Activated CD8-positive, alpha-beta memory T cell treated with anti-CD3 and anti-CD28 coated beads, Interleukin-2, amount 50 U/mL, for 1 hour (primary cell): ENCODE results near the gene CDK6.
"Not testable (repeated sequence)": the region's sequence is repeated elsewhere in the genome, so short reads cannot be mapped to it uniquely, and the experiment has no call there.

Experiments used
- DNase-seq: peaks from one replicate; pipeline ENCODE4 v3.0.0-alpha.2; 2020; ENCODE audit errors: extremely low read depth

Gene CDK6

DNA sequence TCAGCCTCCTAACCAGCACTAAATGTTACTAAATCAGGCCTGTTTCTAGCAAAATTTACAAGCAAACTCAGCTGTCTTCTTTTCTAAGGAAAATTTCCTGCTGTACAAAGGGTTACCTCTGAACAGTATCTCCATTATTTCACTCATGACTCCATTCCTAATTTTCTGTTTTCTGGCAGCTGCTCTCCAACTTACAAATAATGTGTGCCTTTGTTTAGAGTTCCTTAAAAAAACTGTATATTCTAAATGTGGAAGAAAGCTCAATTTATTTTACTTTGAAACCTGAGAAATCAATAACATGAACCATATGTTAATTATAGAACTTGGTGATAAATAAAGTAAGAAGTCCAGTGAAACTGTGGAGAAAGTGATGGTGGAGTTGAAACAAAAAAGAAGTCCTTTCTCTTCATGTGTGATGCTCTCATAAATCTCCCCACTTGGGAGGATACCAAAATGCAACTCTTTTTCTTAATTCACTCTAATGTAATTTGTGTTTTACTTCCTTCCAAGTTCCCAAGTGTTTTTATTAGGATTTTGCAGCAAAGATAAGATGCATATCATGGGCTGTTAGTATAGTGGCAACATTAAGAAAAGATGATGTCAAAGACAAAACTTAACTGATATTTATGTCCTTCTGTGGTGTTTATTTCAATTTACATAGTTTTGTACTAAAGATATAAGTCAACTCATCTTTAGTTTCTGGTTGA is 74.8 kb downstream of the CDK6 start:
- no peak for DNase-seq

DNA sequence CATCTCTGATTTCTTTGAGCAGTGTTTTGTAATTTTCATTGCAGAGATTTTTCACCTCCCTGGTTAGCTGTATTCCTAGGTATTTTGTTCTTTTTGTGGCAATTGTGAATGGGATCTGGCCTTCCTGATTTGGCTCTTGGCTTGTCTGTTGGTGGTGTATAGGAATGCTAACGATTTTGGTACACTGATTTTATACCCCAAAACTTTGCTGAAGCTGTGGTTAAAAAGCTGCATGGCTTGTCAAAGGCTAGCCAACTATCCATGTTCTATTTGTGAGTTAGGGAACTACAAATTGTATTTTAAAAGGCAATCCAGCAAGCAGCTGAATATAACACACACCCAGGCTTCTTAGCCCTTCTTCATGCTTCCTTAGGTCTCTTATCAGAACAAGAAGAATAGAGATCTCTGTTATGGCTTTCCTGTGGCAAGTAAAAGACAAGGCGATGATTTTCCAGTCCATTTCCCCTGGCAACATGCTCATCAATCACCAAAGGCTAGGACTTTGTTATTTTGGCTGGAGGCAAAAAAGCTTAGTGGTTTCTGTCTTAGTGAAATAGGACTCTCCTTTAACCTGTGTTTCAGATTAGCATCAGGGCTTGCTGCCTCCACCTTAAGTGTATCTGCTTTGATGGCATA is 77.5 kb downstream of the CDK6 start:
- no peak for DNase-seq

DNA sequence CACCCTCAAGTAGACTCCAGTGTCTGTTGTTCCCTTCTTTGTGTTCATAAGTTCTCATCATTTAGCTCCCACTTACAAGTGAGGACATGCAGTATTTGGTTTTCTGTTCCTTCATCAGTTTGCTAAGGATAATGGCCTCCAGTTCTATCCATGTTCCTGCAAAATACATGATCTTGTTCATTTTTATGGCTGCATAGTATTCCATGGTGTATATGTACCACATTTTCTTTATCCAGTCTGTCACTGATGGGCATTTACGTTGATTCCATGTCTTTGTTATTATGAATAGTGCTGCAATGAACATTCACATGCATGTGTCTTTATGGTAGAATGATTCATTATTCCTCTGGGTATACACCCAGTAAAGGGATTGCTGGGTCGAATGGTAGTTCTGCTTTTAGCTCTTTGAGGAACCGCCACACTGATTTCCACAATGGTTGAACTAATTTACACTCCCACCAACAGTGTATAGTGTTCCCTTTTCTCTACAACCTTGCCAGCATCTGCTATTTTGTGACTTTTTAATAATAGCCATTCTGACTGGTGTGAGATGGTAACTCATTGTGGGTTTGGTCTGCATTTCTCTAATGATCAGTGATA is 79.0 kb downstream of the CDK6 start:
- DNase-seq: not testable (repeated sequence)

DNA sequence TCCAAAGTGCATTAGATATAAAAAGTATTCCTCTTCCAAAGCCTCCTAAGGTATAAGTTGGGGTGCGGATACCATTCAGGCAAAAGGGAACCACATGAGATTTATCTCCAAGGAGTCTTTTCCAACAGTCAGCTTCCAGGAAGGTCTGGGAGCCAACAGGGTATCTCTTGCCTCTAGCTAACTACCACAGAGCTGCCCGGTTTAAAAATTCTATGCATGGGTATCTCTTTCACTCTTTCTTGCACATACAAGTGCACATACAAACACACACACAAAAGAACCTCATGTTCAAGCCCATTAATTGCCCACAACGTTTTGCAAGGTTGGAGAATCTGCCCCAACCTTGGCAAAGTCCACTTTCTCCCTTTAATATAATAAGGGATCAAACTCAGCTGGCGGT is 80.7 kb downstream of the CDK6 start:
- no peak for DNase-seq

DNA sequence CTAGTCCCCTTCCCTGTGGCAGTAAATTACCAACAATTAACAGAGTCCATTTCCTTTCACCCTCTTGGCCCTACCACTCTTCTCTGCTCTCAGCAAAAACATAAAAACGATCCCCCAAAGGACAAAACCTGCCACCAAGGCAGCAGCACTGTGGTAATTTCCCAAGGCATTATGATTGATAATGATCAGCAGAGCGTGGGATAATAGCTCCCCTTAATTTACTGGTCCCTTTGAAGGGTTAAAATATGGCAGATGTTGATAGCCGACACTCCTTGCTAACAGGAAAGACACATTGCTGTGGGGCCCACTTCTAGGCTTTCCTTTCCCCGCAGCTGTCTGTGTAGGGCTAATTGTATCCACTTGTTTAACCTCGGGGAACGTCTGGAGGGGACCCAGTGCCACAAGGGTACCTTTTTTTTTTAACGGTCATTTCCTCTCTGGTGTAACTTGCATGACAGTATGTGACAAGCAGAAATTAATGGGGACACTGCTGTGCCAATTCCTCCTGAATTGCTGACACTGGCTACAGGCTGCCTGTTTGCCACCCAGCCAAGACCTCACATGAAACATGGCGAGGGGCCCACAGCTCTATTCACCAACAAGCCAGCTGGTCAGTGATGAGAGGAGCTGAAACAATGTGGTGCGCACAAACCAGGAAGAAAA is 81.3 kb downstream of the CDK6 start:
- DNase-seq: no peak

DNA sequence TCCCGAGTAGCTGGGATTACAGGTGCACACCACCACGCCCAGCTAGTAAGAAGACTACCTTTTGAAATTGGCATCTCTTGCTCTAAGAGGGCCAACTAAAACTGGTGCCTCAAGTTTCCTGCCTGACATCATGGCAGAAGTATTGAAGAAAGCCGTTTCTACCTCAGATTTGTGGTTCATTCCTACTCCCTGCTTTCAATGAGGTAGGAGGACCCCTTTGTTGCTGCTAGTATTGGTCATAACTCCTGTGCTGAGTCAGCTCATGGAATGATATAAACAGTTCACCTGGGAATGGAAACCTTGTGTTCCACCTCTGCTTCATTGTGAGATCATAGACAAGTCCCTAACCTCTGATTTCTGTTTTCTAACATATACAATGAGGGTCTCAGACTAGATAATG is 82.8 kb downstream of the CDK6 start:
- no peak for DNase-seq

DNA sequence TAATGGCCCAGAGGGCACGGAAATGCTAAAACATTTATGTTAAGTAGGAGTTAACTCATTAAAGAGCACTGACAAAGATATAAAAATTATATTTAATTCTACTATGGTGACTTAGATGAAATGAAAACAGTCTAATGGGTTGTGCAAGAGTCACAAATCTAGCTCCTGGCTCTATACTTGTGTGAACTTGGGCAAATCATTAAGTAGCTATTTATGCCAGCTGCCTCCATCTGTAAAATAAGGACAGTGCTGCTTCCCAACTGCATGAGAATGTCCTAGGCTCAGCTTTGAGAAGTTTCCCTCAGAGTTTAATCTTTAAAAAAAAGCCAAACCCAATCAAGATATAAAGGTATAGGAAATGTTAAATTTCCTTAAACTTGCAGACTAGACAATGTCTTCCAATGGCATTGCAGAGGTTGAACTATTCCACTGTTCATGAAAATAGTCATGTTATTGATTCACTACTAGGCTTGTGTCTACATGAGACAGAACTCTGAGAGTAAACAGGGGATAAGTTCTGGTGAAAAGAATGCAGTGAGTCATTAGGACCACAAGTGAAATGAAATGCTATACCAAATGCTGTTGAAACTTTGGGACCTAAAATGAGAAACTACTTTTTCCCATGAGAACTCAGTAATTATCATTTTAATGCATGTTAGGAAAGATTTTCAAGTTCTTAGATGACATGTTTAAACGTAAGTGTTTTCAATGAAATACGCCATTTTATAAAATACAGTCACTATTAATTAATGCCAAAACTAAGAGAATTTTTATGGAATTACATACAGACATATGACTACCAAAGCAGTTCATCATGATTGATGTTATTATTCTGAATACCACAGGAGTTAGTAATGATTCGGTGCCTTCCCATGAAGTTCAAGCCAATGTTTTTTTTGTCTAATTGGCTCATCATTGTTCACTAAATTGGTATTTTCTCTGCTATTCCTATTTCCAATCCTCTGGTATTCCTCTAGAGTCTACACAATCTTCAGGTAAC is 84.2 kb downstream of the CDK6 start:
- no peak for DNase-seq

DNA sequence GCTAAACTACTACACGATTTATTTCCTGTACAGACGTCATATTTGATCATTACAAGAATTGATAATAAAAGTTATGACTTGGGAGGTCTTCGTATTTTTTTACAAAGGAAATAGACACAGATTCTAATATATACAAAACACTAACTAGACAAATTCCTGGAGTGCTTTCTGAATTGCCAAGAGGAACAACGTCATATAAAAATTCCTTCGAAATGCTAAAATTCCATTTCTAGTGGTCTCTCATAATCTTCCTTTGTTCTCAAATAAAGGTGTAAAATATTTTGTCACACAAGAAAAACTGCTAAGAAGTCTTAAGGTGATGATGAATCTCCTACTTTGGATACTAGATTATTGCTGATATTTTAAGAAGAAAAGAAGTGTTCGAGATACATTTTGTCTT is 85.4 kb downstream of the CDK6 start:
- DNase-seq: no peak

DNA sequence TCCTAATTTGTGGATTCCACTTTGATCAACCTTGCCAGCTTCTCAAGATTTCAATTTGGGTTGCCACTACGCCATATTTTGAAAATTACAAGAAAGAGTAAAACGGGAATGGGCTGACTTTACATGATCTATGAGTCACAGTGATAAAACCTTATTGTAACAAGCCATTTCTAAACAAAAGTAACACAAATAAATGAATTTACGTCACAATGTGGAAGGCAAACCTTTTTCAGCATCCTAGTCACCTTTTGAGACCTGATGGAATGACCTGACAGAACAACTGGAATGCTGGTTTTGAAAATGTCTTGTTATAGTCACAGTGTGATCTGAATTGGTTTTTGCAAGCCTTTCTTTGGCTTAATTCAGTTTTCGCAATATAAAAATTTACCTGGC is 85.9 kb downstream of the CDK6 start:
- no peak for DNase-seq

DNA sequence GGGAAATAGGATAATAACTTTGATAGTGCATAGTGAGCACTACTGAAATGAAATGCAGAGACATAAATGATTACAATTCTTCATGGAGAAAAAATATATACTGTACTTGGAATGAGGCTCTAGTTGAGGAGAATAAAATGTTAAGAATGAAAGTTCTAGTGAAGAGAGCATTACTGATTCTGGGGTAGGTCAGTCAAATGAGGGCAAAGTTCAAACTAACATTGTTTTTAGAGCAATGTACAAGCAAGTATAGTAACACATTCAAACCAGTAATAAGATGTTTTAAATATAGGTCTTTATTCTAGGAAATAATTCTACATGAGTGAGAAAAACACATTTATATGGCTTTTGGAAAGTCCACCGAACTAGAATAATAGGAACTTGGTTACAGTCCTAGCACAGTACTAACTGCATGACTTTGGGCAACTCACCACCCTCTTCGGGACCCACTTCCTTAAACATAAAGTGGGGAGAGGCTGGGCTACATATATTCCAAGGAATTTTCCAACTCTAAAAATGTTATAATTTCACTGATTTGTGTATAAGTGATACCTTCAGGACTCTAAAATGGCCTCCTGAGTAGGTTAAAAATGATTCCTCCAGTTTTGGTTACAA is 86.4 kb downstream of the CDK6 start:
- no peak for DNase-seq

DNA sequence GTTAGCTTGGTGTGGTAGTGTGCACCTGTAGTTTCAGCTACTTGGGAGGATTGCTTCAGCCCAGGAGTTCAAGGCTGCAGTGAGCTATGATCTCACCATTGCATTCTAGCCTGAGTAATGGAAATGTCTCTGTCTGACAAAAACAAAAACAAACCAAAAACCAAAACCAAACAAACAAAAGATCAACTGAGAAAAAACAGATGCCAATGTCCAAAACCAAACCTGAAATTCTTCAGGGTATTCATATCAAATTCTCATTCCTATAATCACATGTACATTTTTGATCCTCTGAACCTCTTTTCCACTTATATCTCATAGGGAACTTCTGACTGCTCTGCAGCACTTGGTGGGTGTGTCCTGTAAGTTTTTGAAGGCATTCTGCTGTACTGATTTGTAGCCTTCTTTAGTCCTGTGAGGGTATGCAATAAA is 87.0 kb downstream of the CDK6 start:
- no peak for DNase-seq

DNA sequence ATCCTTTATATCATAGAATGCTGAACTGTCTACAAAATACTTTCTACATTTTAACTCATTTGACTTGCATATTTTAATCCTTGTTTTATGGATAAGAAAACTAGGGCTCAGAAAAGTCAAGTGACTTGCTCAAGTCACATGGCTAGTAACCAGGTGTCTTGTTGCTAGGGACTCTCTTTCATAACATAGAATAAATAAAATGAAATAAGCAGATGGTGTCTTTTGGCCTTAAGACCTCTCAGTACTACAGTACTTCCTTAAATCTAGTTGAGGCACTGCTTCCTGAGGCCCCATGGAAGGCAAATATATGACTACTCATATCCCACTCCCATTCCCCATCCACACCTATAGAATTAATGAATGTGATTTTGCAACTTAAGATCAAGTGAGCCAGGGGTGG is 87.9 kb downstream of the CDK6 start:
- no peak for DNase-seq

DNA sequence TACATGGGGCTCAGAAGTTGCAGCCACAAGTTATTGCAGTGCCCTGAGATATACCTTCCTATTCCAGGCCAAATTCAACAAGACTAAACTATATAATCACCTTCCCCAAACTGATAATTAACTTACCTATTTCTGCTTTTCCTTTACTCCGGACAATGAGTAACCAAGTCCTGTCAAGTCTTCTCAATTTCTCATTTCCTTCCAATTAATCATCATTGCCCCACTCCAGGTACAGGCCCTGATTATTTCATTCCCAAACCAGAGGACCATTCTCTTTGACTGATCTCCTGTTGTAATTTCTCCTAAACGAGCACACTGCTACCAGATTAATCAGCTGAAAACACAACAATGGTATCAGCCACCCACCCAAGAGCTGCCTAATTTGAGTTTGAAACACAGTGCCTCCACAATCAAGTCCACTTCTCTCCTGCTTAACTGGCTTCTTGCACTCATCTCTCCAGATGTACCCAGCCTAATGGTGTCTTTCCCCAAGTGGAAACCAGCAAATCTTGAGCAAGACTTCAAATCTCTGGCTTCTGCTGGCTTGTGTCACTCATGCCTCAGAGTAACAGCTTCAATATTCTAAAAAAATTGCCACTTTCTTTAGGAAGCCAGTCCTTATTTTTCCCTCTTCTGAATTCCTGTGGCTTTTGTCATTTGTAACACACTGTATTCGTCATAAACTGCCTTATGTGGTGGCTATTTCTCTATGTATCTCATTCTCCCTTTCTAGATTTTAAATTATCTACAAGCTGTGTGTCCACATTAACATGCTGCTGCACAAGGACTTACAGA is 89.1 kb downstream of the CDK6 start:
- DNase-seq: no peak

DNA sequence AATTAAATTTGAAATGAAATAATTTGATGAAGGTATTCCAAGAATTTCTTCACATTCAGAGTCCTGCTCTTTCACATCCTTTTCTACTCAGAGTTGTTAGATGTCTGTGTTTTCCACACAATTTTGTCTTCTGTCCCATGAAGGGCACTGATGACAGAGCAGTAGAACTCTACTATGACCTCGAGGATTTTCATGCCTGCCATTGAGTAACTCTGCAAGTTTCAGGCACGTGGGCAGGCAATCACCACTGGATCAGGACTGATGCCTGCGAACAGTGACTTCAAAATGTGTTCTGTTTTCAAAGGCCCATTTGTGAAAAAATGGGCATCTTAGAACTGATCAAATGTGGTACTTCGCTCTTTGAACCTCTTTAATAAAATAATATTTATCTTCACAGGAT is 91.1 kb downstream of the CDK6 start:
- no peak for DNase-seq

DNA sequence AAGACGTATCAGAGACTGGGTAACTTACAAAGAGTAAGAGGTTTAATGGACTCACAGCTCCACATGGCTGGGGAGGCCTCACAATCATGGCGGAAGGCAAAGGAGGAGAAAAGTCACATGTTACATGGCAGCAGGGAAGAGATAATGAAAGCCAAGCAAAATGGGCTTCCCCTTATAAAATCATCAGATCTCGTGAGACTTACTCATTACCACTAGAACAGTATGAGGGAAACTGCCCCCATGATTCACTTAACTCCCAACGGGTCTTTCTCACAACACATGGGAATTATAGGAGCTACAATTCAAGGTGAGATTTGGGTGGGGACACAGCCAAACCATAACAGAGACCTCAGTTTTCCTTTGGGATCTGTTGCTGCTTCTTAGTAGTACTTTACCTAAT is 92.2 kb downstream of the CDK6 start:
- not testable (repeated sequence) for DNase-seq

DNA sequence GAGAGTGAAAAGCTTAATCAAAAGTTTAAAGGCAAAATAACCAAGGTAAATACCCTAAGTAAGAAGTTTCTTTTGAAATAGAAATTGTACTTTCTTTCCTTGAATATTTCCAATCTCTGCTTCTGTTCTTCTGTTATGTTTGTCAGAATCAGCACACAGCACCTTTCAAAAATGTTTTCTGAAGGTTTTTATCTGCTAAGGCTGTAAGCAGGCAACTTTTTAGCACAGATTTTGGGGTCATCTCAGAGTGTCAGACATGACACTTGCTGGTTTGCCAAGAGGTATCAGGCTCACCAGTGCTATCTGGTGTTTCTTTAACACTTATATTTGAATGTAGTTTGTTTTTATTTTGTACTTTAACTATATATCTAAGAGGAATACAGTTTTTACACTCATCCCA is 94.2 kb downstream of the CDK6 start:
- no peak for DNase-seq

DNA sequence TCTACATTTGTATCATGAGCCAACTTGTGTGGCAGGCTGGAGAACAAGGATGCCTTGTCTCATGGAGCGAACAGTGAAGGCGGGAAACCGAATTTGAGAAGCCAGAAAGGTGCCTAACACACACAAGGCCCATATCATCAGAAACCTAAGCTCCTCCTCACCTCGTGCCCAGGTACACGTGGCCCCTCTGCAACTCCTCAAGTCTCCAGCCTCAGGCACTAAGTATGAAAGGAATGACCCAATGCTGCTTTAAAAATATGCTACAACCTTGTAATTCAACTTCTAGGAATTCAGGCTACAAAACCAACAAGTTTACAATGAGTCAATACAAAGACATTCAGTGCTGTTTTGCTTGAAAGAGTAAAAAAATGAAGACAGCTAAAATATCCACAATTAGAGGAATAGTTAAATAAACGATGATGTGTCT is 95.7 kb downstream of the CDK6 start:
- DNase-seq: no peak

DNA sequence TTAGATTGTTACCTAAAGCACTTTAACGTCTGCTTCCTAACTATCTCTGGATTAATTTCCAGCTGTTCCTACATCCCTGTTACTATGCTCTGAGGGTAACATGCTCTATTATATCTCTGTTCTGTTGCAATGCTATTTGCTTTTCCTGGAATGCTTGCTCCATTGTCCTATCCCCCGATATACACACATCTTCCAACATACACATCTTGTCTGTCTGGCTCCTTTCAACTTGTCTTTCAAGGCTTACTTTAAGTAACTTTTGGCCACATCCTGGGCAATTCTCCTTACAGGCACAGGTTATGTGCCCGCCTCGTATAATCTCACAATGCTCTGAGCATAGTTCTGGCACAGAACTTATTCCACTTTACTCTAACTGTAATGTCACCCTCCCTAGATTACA is 96.2 kb downstream of the CDK6 start:
- DNase-seq: no peak

DNA sequence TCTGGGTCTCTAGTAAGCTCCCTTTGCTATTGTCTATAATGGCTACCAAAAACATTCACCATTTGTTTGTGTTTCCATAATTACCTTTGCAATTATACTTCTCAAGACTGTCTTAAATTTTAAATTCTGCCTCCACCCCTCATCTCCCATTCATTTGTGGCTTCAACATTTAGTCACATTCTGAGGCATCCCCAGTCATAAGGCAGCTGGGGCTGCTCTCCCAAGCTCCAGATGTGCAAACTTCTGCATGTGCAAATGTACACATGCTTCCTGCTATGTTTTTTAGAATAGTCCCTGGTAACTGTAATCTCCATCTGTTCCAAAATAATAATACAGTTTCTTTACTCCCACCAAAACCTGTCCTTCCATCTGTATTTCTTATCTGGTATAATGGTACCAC is 97.3 kb downstream of the CDK6 start:
- DNase-seq: no peak

DNA sequence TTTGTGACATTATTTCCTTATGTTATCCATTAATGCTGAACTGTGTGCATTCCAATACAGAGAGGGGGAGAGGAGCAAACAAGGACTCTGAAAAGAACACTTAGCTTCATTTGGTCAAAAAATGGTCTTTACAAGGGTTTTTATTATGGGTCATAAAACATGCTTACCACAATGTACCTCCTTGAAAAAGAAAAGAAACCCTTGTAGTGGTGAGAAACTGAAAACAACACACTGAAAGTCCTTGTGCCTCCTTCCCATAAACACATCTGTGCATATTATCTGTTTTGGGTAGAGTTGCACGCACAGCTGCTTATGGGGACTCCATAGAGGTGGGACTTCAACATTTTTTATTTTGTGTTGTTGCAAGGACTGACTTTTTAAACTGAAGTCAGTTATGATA is 98.7 kb downstream of the CDK6 start:
- DNase-seq: no peak
